CD4-positive, alpha-beta T cell (primary cell): ENCODE data around the gene LEMD2. TPM values are rescaled to one million over a fixed set of nuclear protein-coding genes. Genes with fewer than 3 reads are reported as not detected.
"Not testable (repeated sequence)": the region's sequence is repeated elsewhere in the genome, so short reads cannot be mapped to it uniquely, and the experiment has no call there.

Experiments used
- ATAC-seq: fragments of 200-7000 bp; cut with Tn5 transposase; one replicate; pipeline ENCODE4 v1.10.0; 2022; ENCODE audit warnings: mild to moderate bottlenecking; ENCODE audit not compliant: poor library complexity
- CTCF ChIA-PET: fragments of 350-600 bp; sonication (Branson Sonifier 250); formaldehyde crosslinking; loops from one replicate; lab custom pipeline; 2021; ENCODE audit warnings: antibody characterized with exemption, inconsistent platforms; lab: Charles Lee
- POLR2A ChIA-PET: fragments of 350-600 bp; sonication (Branson Sonifier 250); formaldehyde crosslinking; loops from one replicate; lab custom pipeline; 2021; ENCODE audit warnings: antibody characterized with exemption, inconsistent platforms; lab: Charles Lee
- DNase-seq, 14 experiments: peaks; one replicate each; pipeline ENCODE4 v3.0.0-alpha.2; 2013 to 2020; ENCODE audit warnings: mixed read lengths in 2 of 14
- H3K27ac ChIP-seq, 2 donors: one replicate each; pipeline versions ENCODE4 v1.5.1 to v1.7.0; 2013; ENCODE audit warnings: low read length in 2 of 2, low read depth in 1 of 2, mild to moderate bottlenecking in 1 of 2
- H3K27me3 ChIP-seq, 2 experiments: 1 replicate in 1 of 2; 2 replicates in 1 of 2; pipeline versions ENCODE4 v1.6.1 to v1.7.0; 2013; ENCODE audit warnings: low read length in 2 of 2, control low read depth in 1 of 2, mild to moderate bottlenecking in 1 of 2, moderate library complexity in 1 of 2; ENCODE audit not compliant: insufficient read depth in 2 of 2, control insufficient read depth in 1 of 2
- H3K36me3 ChIP-seq: one replicate; pipeline ENCODE4 v1.6.1; 2013; ENCODE audit warnings: low read length, control low read depth; ENCODE audit not compliant: insufficient read depth
- H3K4me1 ChIP-seq: one replicate; pipeline ENCODE4 v1.6.1; 2013; ENCODE audit warnings: low read length, control low read depth; ENCODE audit not compliant: insufficient read depth
- H3K4me3 ChIP-seq: one replicate; pipeline ENCODE4 v1.5.1; 2013; ENCODE audit warnings: mild to moderate bottlenecking, low read length, moderate library complexity
- H3K9me3 ChIP-seq, 2 experiments: 1 replicate in 1 of 2; 2 replicates in 1 of 2; pipeline versions ENCODE4 v1.6.1 to v1.7.0; 2013; ENCODE audit warnings: low read length in 2 of 2, mild to moderate bottlenecking in 2 of 2, control low read depth in 1 of 2, moderate library complexity in 1 of 2; ENCODE audit not compliant: control insufficient read depth in 1 of 2, insufficient read depth in 1 of 2
- H3K27ac Mint-ChIP-seq: one replicate; pipeline ENCODE4 v1.8.0; 2020; ENCODE audit warnings: mixed read lengths
- H3K27me3 Mint-ChIP-seq: one replicate; pipeline ENCODE4 v1.8.0; 2021; ENCODE audit warnings: mixed read lengths
- H3K36me3 Mint-ChIP-seq: one replicate; pipeline ENCODE4 v1.8.0; 2021; ENCODE audit warnings: low read depth, mixed read lengths
- H3K4me1 Mint-ChIP-seq: one replicate; pipeline ENCODE4 v1.8.0; 2021; ENCODE audit warnings: low read depth, mixed read lengths
- H3K4me3 Mint-ChIP-seq: one replicate; pipeline ENCODE4 v1.8.0; 2020; ENCODE audit warnings: mild to moderate bottlenecking, mixed read lengths
- H3K9me3 Mint-ChIP-seq: one replicate; pipeline ENCODE4 v1.8.0; 2020; ENCODE audit warnings: mixed read lengths
- CTCF ChIP-seq: fragments of 200-600 bp; IDR thresholded peaks from one replicate; pipeline ENCODE4 v1.8.0; 2022; ENCODE audit warnings: antibody characterized with exemption, mild to moderate bottlenecking
- intact Hi-C, 2 experiments: fragments of 100-400 bp; cut with DNase I in 1 of 2; cut with micrococcal nuclease in 1 of 2; formaldehyde crosslinking; loops; one replicate each; pipeline versions ENCODE4 v1.15.1 to v1.9.0; 2023 to 2025; cut with DNase I, micrococcal nuclease
- total RNA-seq, 174 experiments: library from RNA in 2 of 174; stranded (reverse) in 2 of 174; gene quantifications; one replicate each; pipeline ENCODE4 v1.2.3 and lab custom pipeline; 2021 to 2026

LEMD2 gene
- total RNA-seq, 2 experiments from 2014 or later = 122 to 124 TPM

- H3K27ac ChIP-seq, ATAC-seq, H3K36me3 ChIP-seq, H3K4me3 Mint-ChIP-seq, H3K4me1 ChIP-seq, H3K27ac Mint-ChIP-seq, POLR2A ChIA-PET, CTCF ChIA-PET, H3K4me1 Mint-ChIP-seq, H3K9me3 ChIP-seq, H3K27me3 Mint-ChIP-seq, DNase-seq, H3K27me3 ChIP-seq, H3K36me3 Mint-ChIP-seq, H3K9me3 Mint-ChIP-seq, H3K4me3 ChIP-seq: not testable (repeated sequence)
- intact Hi-C loops = loop anchor here in 1 of 2 experiments (10.0 kb wide), 1 partner anchor 283 kb away; no protein-coding TSS in a partner anchor
Observed at GRCh38 chr6:33831725-33832124, 42.8 kb upstream of the LEMD2 start.

- no peaks in the 10 kb centered on the region for H3K27me3 ChIP-seq
- Mint-ChIP-seq H3K27ac (no peak overlapping the region), H3K4me1 (no peaks in the 10 kb centered on the region), H3K9me3 (no peaks in the 10 kb centered on the region), H3K36me3 (no peaks in the 10 kb centered on the region), H3K27me3 (peaks cover 6% of the 10 kb centered on the region), H3K4me3 (no peak overlapping the region)
- TF ChIP-seq CTCF = no peak
- intact Hi-C loops = loop anchor here in 1 of 2 experiments (10.0 kb wide), 1 partner anchor 284 kb away; no protein-coding TSS in a partner anchor
- DNase-seq (no peak), ATAC-seq (no peak)
- H3K4me1 ChIP-seq = no peaks in the 10 kb centered on the region
- ChIA-PET POLR2A (no interaction called here), CTCF (no interaction called here)
- no peaks in the 10 kb centered on the region for H3K36me3 ChIP-seq
- H3K27ac ChIP-seq = no peak overlapping the region
- peaks cover 0 to 5% of the 10 kb centered on the region in 2 experiments for H3K9me3 ChIP-seq
- H3K4me3 ChIP-seq = no peak overlapping the region
Observed at GRCh38 chr6:33830635-33831240, 41.8 kb upstream of the LEMD2 start.

GRCh38 chr6:33828764-33829731, 40.1 kb upstream of the LEMD2 start:
- Mint-ChIP-seq H3K27me3 (peaks cover 6% of the 10 kb centered on the region), H3K36me3 (no peaks in the 10 kb centered on the region), H3K9me3 (no peaks in the 10 kb centered on the region), H3K4me3 (no peak overlapping the region), H3K27ac (no peak overlapping the region), H3K4me1 (no peaks in the 10 kb centered on the region)
- Histone ChIP-seq H3K4me1 (no peaks in the 10 kb centered on the region), H3K9me3 (peaks cover 0 to 5% of the 10 kb centered on the region in 2 experiments), H3K27me3 (no peaks in the 10 kb centered on the region), H3K27ac (no peak overlapping the region), H3K4me3 (no peak overlapping the region), H3K36me3 (no peaks in the 10 kb centered on the region)
- CTCF ChIA-PET = no interaction called here
- intact Hi-C loops = no loop called here
- no peak for TF ChIP-seq CTCF
- ATAC-seq = no peak
- no peak for DNase-seq
- POLR2A ChIA-PET = no interaction called here
